SK-N-SH (cell line): ENCODE results near the gene S100A10. TPM values are rescaled to one million over a fixed set of nuclear protein-coding genes. Genes with fewer than 3 reads are reported as not detected.

Source experiments
- CTCF ChIA-PET: fragments of 300-600, 350-600 bp; formaldehyde crosslinking; extraction: SDS; loops from one replicate; lab custom pipeline; 2021; lab: Yijun Ruan, JAX
- POLR2A ChIA-PET: fragments of 350-600 bp; sonication (Branson Sonifier 250); formaldehyde crosslinking; extraction: SDS; loops from one replicate; lab custom pipeline; 2020; ENCODE audit warnings: antibody characterized with exemption, inconsistent platforms; lab: Yijun Ruan, JAX
- DNase-seq: peaks from one replicate; pipeline ENCODE4 v3.0.0; 2012
- H2AFZ ChIP-seq: fragments of 200-600 bp; sonication (generic); 2 replicates; pipeline ENCODE4 v1.8.1; 2016; ENCODE audit warnings: antibody characterized with exemption, mild to moderate bottlenecking, low read depth
- H3F3A ChIP-seq: fragments of 200-600 bp; sonication (generic); replicated peaks from 2 replicates; pipeline ENCODE3; 2016; ENCODE audit warnings: antibody characterized with exemption, mild to moderate bottlenecking; ENCODE audit not compliant: insufficient read depth
- H3K27ac ChIP-seq, 2 experiments: fragments of 200-500 bp in 1 of 2; fragments of 200-600 bp in 1 of 2; sonication (Bioruptor generic) in 1 of 2; sonication (generic), shearing (Covaris generic) in 1 of 2; 2 replicates each; pipeline versions ENCODE4 v1.5.1 to v1.6.1; 2014 to 2016; ENCODE audit warnings: low read depth in 2 of 2, inconsistent platforms in 1 of 2, low read length in 1 of 2, mild to moderate bottlenecking in 1 of 2, mixed read lengths in 1 of 2
- H3K27me3 ChIP-seq: fragments of 200-600 bp; sonication (generic), shearing (Covaris generic); 2 replicates; pipeline ENCODE4 v1.6.1; 2016; ENCODE audit warnings: mixed run types; ENCODE audit not compliant: insufficient read depth
- H3K36me3 ChIP-seq, 2 experiments: fragments of 200-500 bp in 1 of 2; fragments of 200-600 bp in 1 of 2; sonication (Bioruptor generic) in 1 of 2; sonication (generic) in 1 of 2; replicated peaks in 1 of 2; 2 replicates each; pipeline versions ENCODE3 to v1.5.1; 2014 to 2016; ENCODE audit warnings: low read length in 1 of 2, mild to moderate bottlenecking in 1 of 2; ENCODE audit not compliant: insufficient read depth in 2 of 2, control insufficient read depth in 1 of 2
- H3K4me1 ChIP-seq, 2 experiments: fragments of 200-500 bp in 1 of 2; fragments of 200-600 bp in 1 of 2; sonication (Bioruptor generic) in 1 of 2; sonication (generic), shearing (Covaris generic) in 1 of 2; 2 replicates each; pipeline versions ENCODE4 v1.5.1 to v1.6.1; 2014 to 2016; ENCODE audit warnings: low read depth in 1 of 2, low read length in 1 of 2, mixed run types in 1 of 2; ENCODE audit not compliant: insufficient read depth in 2 of 2, control insufficient read depth in 1 of 2
- H3K4me2 ChIP-seq: fragments of 200-600 bp; sonication (generic), shearing (Covaris generic); 2 replicates; pipeline ENCODE4 v1.6.1; 2017; ENCODE audit warnings: mixed run types
- H3K4me3 ChIP-seq, 2 experiments: fragments of 200-500 bp in 1 of 2; fragments of 200-600 bp in 1 of 2; sonication (Bioruptor generic) in 1 of 2; sonication (generic), shearing (Covaris generic) in 1 of 2; 2 replicates each; pipeline versions ENCODE4 v1.5.1 to v1.8.1; 2014 to 2016; ENCODE audit warnings: low read depth in 2 of 2, inconsistent platforms in 1 of 2, low read length in 1 of 2, mild to moderate bottlenecking in 1 of 2, mixed read lengths in 1 of 2, moderate library complexity in 1 of 2
- H3K79me2 ChIP-seq: fragments of 200-600 bp; sonication (generic); 2 replicates; pipeline ENCODE4 v1.8.1; 2017; ENCODE audit warnings: mild to moderate bottlenecking; ENCODE audit not compliant: insufficient read depth
- H3K9ac ChIP-seq: fragments of 200-600 bp; sonication (generic); 2 replicates; pipeline ENCODE4 v1.6.1; 2017; ENCODE audit warnings: mixed run types
- H3K9me2 ChIP-seq: fragments of 200-600 bp; sonication (generic); 2 replicates; pipeline ENCODE4 v1.6.1; 2017; ENCODE audit warnings: mixed run types
- H3K9me3 ChIP-seq: fragments of 200-600 bp; sonication (generic); 2 replicates; pipeline ENCODE4 v1.6.1; 2017; ENCODE audit warnings: mixed run types, mild to moderate bottlenecking, moderate library complexity
- H4K20me1 ChIP-seq: fragments of 200-600 bp; sonication (generic); 2 replicates; pipeline ENCODE4 v1.6.1; 2017; ENCODE audit warnings: mild to moderate bottlenecking, mixed run types; ENCODE audit not compliant: insufficient read depth
- FOXJ3 ChIP-seq: sonication (generic); formaldehyde crosslinking; IDR thresholded peaks from 2 replicates; pipeline ENCODE4 v1.5.1; 2020; ENCODE audit warnings: mild to moderate bottlenecking, missing genetic modification reagents
- MEF2A ChIP-seq: IDR thresholded peaks from 2 replicates; pipeline ENCODE4 v1.4.0; 2012; ENCODE audit warnings: low read depth, borderline replicate concordance
- MXI1 ChIP-seq: IDR thresholded peaks from 2 replicates; pipeline ENCODE4 v1.6.1; 2012; ENCODE audit warnings: mild to moderate bottlenecking, low read depth, low read length, improper control_type of control experiment
- NFIC ChIP-seq: IDR thresholded peaks from 2 replicates; pipeline ENCODE4 v1.4.0; 2012; ENCODE audit warnings: borderline replicate concordance
- PBX3 ChIP-seq: IDR thresholded peaks from 2 replicates; pipeline ENCODE4; 2012
- SMC3 ChIP-seq: IDR thresholded peaks from 2 replicates; pipeline ENCODE4 v1.6.1; 2012; ENCODE audit warnings: low read depth, low read length, improper control_type of control experiment
- TEAD4 ChIP-seq: IDR thresholded peaks from 2 replicates; pipeline ENCODE4 v1.4.0; 2012; ENCODE audit warnings: mild to moderate bottlenecking, borderline replicate concordance; ENCODE audit not compliant: insufficient read depth
- USF1 ChIP-seq: IDR thresholded peaks from 2 replicates; pipeline ENCODE4 v1.4.0; 2012; ENCODE audit warnings: low read depth, borderline replicate concordance
- WGBS: methylation state at CpG from one replicate; pipeline ENCODE4 v1.1.6; 2017; ENCODE audit warnings: low lambda C conversion rate; 5-methylcytosine and 5-hydroxymethylcytosine counted together
- polyA plus RNA-seq, 3 experiments: library from polyadenylated mRNA; depleted of rRNA; stranded (reverse); fragments of >200 nt; gene quantifications; 2 replicates each; pipeline ENCODE4 v1.2.3, GENCODE V29; 2012
- TF ChIP-seq, protein P1 (sequence below): IDR thresholded peaks from 2 replicates; pipeline ENCODE4 v1.6.1; 2012; ENCODE audit warnings: mild to moderate bottlenecking, low read depth, low read length, moderate library complexity
- TF ChIP-seq, protein P2 (sequence below): IDR thresholded peaks from 2 replicates; pipeline ENCODE4 v1.4.0; 2012; ENCODE audit warnings: low read depth

S100A10 gene
- polyA plus RNA-seq, 1 of the 3 experiments (the other 2 are of a cell fraction), result 161 TPM

DNA sequence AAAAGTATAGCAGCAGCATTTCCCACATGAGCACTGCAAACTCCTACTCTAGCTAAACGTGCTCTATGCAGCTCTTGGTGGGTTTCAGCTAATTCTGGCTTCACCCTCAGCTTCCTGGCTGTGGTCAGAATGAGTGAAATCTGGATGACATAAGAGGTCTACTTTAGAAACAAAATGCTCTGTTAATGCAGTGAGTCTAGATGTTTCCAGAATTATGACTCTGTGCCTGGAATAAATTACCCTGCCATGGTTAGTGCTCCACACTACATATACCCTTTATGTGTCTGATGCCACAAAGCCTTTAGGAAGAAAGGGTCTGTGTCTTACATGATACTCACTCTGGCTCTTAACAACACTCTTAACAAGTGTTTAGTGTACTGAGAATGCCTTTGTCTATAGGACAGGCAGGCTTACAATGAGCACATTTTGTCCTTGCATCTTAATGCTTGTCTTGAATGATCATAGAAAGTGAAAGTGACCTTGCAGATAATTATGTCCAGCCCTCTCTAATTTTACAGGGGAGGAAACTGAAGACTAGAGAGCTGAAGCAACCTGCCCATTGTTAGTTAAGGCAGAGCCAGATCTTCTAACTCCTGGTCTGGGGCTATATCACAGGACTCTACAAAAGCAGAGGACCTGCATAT is 9.2 kb downstream of the S100A10 start (continued):
- TF ChIP-seq, protein P1, sequence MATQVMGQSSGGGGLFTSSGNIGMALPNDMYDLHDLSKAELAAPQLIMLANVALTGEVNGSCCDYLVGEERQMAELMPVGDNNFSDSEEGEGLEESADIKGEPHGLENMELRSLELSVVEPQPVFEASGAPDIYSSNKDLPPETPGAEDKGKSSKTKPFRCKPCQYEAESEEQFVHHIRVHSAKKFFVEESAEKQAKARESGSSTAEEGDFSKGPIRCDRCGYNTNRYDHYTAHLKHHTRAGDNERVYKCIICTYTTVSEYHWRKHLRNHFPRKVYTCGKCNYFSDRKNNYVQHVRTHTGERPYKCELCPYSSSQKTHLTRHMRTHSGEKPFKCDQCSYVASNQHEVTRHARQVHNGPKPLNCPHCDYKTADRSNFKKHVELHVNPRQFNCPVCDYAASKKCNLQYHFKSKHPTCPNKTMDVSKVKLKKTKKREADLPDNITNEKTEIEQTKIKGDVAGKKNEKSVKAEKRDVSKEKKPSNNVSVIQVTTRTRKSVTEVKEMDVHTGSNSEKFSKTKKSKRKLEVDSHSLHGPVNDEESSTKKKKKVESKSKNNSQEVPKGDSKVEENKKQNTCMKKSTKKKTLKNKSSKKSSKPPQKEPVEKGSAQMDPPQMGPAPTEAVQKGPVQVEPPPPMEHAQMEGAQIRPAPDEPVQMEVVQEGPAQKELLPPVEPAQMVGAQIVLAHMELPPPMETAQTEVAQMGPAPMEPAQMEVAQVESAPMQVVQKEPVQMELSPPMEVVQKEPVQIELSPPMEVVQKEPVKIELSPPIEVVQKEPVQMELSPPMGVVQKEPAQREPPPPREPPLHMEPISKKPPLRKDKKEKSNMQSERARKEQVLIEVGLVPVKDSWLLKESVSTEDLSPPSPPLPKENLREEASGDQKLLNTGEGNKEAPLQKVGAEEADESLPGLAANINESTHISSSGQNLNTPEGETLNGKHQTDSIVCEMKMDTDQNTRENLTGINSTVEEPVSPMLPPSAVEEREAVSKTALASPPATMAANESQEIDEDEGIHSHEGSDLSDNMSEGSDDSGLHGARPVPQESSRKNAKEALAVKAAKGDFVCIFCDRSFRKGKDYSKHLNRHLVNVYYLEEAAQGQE, result no peak
- TF ChIP-seq USF1 (no peak), SMC3 (no peak)

DNA sequence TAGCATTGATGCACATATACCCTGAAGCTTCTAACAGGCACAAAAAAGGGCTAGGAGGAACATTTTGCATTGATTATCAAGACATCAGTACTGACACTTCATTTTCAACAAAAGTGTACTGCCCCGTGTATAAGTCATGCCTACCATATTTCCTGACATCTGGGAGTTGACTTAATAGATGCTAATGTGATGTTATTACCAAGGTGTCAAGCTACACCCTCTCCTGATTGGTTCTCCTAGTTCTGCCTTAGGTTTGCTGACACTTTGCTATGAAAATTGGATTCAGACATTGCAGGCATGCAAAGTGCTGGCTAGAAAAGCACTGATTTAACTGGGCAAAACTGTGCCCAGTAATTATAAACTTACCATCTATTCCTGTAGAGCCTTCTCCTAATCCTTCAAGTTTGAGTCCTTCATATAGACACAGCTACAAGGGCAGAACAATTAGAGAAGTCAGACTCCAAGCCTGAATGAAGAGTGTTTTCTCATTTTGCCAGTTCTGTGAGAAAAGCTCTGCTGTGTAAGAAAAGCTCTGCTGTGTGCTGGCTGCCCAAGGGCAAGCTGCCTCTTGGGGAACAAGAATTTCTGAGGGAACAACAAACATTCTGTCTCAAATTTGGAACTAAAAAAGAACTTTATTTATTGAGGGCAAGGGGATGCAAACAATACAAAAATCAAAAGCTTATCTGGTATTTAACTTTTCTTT is 11.2 kb downstream of the S100A10 start:
- Histone ChIP-seq H3K79me2 (peaks cover 37% of the 10 kb centered on the region), H2AFZ (no peak overlapping the region), H3K4me3 (no peak overlapping the region), H3K9ac (no peak overlapping the region), H3K27ac (no peak overlapping the region; a peak in 1 of 4 replicates), H3K27me3 (no peaks in the 10 kb centered on the region), H3K9me3 (no peaks in the 10 kb centered on the region), H4K20me1 (peaks cover 7% of the 10 kb centered on the region; the same call in 1 of the 2 replicates), H3K4me1 (peaks cover 4 to 27% of the 10 kb centered on the region in 2 experiments; a peak in 3 of 4 replicates), H3K4me2 (no peak overlapping the region), H3F3A (peaks cover 31% of the 10 kb centered on the region), H3K36me3 (peaks cover 46 to 60% of the 10 kb centered on the region in 2 experiments), H3K9me2 (no peaks in the 10 kb centered on the region)
- ChIA-PET POLR2A (no interaction called here), CTCF (interaction anchor here (0.7 to 7.8 kb wide), 6 partner anchors 9 to 49 kb away, joined by 3 to 40 read pairs (median 5); no protein-coding TSS in a partner anchor)
- WGBS, result 9% methylated on average over 1 of the region's 1 CpG
- DNase-seq, result no peak
- TF ChIP-seq FOXJ3 (CRISPR knock-in tag) (no peak), MEF2A (no peak)

DNA sequence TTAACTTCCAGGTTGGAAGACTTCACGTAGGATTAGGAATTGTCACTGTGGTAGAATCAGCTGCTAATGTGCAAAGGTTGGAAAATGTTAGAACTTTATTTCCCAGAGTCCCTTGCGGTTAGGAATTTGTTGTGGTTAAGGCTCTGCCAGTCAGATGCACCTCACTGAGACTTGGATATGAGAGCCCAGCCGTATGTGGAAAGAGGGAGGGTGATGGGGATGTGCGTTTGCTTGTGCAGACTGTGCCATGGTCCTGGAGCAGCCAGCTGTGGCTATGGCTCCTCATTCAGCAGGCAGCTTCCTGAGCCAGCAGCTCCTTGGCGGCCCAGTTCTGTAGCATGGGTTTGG is 12.5 kb downstream of the S100A10 start:
- Histone ChIP-seq H3F3A (peaks cover 44% of the 10 kb centered on the region), H3K4me1 (peaks cover 4 to 32% of the 10 kb centered on the region in 2 experiments; a peak in 3 of 4 replicates), H3K79me2 (peaks cover 24% of the 10 kb centered on the region), H3K36me3 (peaks cover 46 to 55% of the 10 kb centered on the region in 2 experiments), H3K9me3 (no peaks in the 10 kb centered on the region), H4K20me1 (no peaks in the 10 kb centered on the region), H3K4me3 (no peak overlapping the region), H3K27ac (peak overlapping the region; percentile 50 to 73; a peak in 3 of 4 replicates), H3K9ac (no peak overlapping the region), H3K27me3 (no peaks in the 10 kb centered on the region), H3K4me2 (peak overlapping the region; percentile 5; the same call in 1 of the 2 replicates), H3K9me2 (no peaks in the 10 kb centered on the region), H2AFZ (no peak overlapping the region)
- CTCF ChIA-PET, result interaction anchor here (1.3 to 7.8 kb wide), 2 partner anchors 21 to 48 kb away, joined by 3 to 40 read pairs; no protein-coding TSS in a partner anchor
- 33% methylated on average over 5 of the region's 5 CpGs for WGBS
- TF ChIP-seq NFIC, result no peak
- TF ChIP-seq TEAD4, result no peak
- no peak for TF ChIP-seq USF1
- TF ChIP-seq PBX3, result no peak
- no peak for TF ChIP-seq MXI1
- TF ChIP-seq, protein P1, result no peak
- TF ChIP-seq, protein P2, sequence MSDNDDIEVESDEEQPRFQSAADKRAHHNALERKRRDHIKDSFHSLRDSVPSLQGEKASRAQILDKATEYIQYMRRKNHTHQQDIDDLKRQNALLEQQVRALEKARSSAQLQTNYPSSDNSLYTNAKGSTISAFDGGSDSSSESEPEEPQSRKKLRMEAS, result no peak
- POLR2A ChIA-PET, result no interaction called here
- DNase-seq, result no peak
